Transverse colon (tissue), 4 donors: ENCODE results near the gene COLEC11.

Experiments used
- CTCF ChIP-seq, 5 experiments: fragments of 200-600 bp in 3 of 5; fragments of 450-650 bp in 2 of 5; sonication (generic) in 3 of 5; IDR thresholded peaks; 1 replicate in 2 of 5; 2 replicates in 3 of 5; pipeline ENCODE4 v1.5.1; 2016 to 2017; ENCODE audit warnings: antibody characterized with exemption in 5 of 5, inconsistent platforms in 3 of 5, mild to moderate bottlenecking in 2 of 5, moderate library complexity in 1 of 5
- POLR2A ChIP-seq: fragments of 450-650 bp; IDR thresholded peaks from one replicate; pipeline ENCODE4 v1.6.1; 2016; ENCODE audit warnings: antibody characterized with exemption, mild to moderate bottlenecking, moderate library complexity
- POLR2AphosphoS5 ChIP-seq, 3 donors: sonication (generic); formaldehyde crosslinking; IDR thresholded peaks; one replicate each; pipeline ENCODE4 v1.6.1; 2016; ENCODE audit warnings: antibody characterized with exemption in 3 of 3

- TF ChIP-seq POLR2A = no peak
- no peak for TF ChIP-seq POLR2AphosphoS5 (IDR thresholded peaks at IDR 0.05)
- peak in 1 of 5 experiments; percentile 5 for TF ChIP-seq CTCF (IDR thresholded peaks at IDR 0.05)
These were observed 97.5 kb downstream of the COLEC11 start for GRCh38 chr2:3692375-3692774.
